ENCODE data around the gene ACKR4.
"Not testable (repeated sequence)": the region's sequence is repeated elsewhere in the genome, so short reads cannot be mapped to it uniquely, and the experiment has no call there.

ACKR4 gene

GRCh38 chr3:132554437-132554836, 42.6 kb upstream of the ACKR4 start:
- Mint-ChIP-seq H3K27ac (peak overlapping the region in 2 of 3 experiments; percentile 3 to 9), H3K4me3 (no peak overlapping the region), H3K4me1 (peaks cover 24% of the 10 kb centered on the region), H3K27me3 (ENCODE audit: low read depth) (no peaks in the 10 kb centered on the region), H3K36me3 (ENCODE audit: low read depth) (peaks cover 11% of the 10 kb centered on the region), H3K9me3 (no peaks in the 10 kb centered on the region)
- no peak for TF ChIP-seq CTCF (IDR thresholded peaks at IDR 0.05; ENCODE audit: unreplicated experiment in 3 of 3)

GRCh38 chr3:132555306-132556035, 41.6 kb upstream of the ACKR4 start:
- Mint-ChIP-seq H3K9me3 (no peaks in the 10 kb centered on the region), H3K27me3 (ENCODE audit: low read depth) (no peaks in the 10 kb centered on the region), H3K4me3 (no peak overlapping the region), H3K4me1 (peaks cover 20% of the 10 kb centered on the region), H3K27ac (peak overlapping the region in 1 of 3 experiments; percentile 36), H3K36me3 (ENCODE audit: low read depth) (peaks cover 11% of the 10 kb centered on the region)
- TF ChIP-seq CTCF (IDR thresholded peaks at IDR 0.05; ENCODE audit: unreplicated experiment in 3 of 3), result no peak

- H3K27ac Mint-ChIP-seq, result peak overlapping the region in 1 of 3 experiments; percentile 36
- H3K4me1 Mint-ChIP-seq, result peaks cover 18% of the 10 kb centered on the region
- peaks cover 16% of the 10 kb centered on the region for H3K36me3 Mint-ChIP-seq (ENCODE audit: low read depth)
- not testable (repeated sequence) for H3K27me3 Mint-ChIP-seq (ENCODE audit: low read depth); H3K4me3 Mint-ChIP-seq; H3K9me3 Mint-ChIP-seq
Measured at GRCh38 chr3:132556036-132556386, 41.1 kb upstream of the ACKR4 start.

GRCh38 chr3:132556508-132557159, 40.4 kb upstream of the ACKR4 start:
- peaks cover 18% of the 10 kb centered on the region for H3K4me1 Mint-ChIP-seq
- H3K27me3 Mint-ChIP-seq (ENCODE audit: low read depth), result no peaks in the 10 kb centered on the region
- H3K4me3 Mint-ChIP-seq, result no peak overlapping the region
- H3K9me3 Mint-ChIP-seq, result no peaks in the 10 kb centered on the region
- peak overlapping the region in 1 of 3 experiments; percentile 17 for H3K27ac Mint-ChIP-seq
- no peak for TF ChIP-seq CTCF (IDR thresholded peaks at IDR 0.05; ENCODE audit: unreplicated experiment in 3 of 3)
- peaks cover 16% of the 10 kb centered on the region for H3K36me3 Mint-ChIP-seq (ENCODE audit: low read depth)

GRCh38 chr3:132561003-132561402, 36.1 kb upstream of the ACKR4 start:
- no peak for TF ChIP-seq CTCF (IDR thresholded peaks at IDR 0.05; ENCODE audit: unreplicated experiment in 3 of 3)
- peaks cover 31% of the 10 kb centered on the region for H3K36me3 Mint-ChIP-seq (ENCODE audit: low read depth)
- no peak overlapping the region for H3K27ac Mint-ChIP-seq
- H3K9me3 Mint-ChIP-seq, result peaks cover 3% of the 10 kb centered on the region
- H3K4me3 Mint-ChIP-seq, result no peak overlapping the region
- H3K4me1 Mint-ChIP-seq, result peaks cover 20% of the 10 kb centered on the region
- H3K27me3 Mint-ChIP-seq (ENCODE audit: low read depth), result no peaks in the 10 kb centered on the region

GRCh38 chr3:132563420-132564069, 33.5 kb upstream of the ACKR4 start:
- H3K9me3 Mint-ChIP-seq, result peaks cover 3% of the 10 kb centered on the region
- peaks cover 24% of the 10 kb centered on the region for H3K36me3 Mint-ChIP-seq (ENCODE audit: low read depth)
- no peak for TF ChIP-seq CTCF (IDR thresholded peaks at IDR 0.05; ENCODE audit: unreplicated experiment in 3 of 3)
- H3K4me3 Mint-ChIP-seq, result no peak overlapping the region
- H3K27ac Mint-ChIP-seq, result peak overlapping the region in 2 of 3 experiments; percentile 10 to 22
- H3K4me1 Mint-ChIP-seq, result peaks cover 20% of the 10 kb centered on the region
- no peaks in the 10 kb centered on the region for H3K27me3 Mint-ChIP-seq (ENCODE audit: low read depth)

Measured in nephron (organoid).